Inferior parietal cortex (tissue), 1 donor: ENCODE results near the gene CAMK2B.
"Not testable (repeated sequence)": the region's sequence is repeated elsewhere in the genome, so short reads cannot be mapped to it uniquely, and the experiment has no call there.

Experiments used
- DNase-seq: peaks from one replicate; pipeline ENCODE4 v3.0.0-alpha.2; 2016; ENCODE audit errors: extremely low spot score

Gene CAMK2B

DNA sequence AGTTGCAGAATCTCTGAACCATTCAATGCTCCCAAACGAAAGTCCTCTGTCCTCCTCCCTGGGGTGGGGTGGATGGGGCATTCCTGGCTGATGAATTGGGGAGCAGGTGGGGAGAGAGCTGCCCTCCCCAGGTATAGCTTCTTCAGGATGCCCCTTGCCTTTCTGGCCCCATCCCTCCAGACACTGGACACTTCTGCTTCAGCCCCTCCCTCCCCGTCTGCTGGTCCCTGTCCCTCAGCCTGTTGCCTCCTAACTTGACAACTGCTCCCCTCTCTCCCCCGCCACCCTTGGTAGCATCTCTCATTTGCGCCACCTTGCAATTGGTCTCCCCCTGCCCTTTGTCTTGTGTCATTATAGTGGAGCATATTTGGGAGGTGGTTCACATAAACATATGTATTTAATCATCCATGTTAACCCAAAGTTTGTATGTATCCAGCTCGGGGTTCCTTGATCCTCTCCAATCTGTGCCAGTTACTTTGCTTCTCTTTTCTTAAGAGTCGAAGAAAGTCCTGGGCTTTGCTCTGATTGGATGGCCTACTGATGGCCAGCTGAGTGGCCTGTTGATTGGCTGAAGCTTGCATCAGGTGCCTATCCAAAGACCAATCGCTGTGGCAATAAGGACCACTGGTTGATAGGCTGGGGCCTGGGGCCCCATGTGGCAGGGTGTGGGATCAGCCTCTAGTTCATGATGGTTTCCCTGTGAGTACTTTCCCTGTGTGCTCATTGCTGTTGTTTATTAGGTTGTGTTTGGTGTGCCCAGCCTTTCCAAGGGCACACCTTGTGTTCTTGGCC is 132.2 kb downstream of the CAMK2B start:
- DNase-seq, result no peak

DNA sequence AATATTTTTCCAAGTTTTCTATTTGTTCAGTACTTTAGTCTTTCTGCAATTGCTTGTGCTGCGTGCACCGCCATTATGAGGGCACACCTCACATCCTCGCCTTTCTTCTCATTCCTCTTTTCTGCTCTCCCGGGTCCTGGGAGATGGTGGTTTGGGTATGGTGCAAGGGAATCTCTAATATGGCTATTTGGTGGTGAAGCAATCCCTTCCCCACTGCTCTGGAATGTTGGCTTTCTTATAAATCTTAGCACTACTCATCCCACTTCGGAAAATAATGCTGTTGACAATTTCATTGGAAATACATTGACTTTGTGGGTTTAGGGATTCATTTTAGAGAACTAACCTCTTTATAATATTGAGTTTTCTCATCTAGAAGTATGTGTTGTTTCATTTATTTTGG is 134.2 kb downstream of the CAMK2B start:
- no peak for DNase-seq

DNA sequence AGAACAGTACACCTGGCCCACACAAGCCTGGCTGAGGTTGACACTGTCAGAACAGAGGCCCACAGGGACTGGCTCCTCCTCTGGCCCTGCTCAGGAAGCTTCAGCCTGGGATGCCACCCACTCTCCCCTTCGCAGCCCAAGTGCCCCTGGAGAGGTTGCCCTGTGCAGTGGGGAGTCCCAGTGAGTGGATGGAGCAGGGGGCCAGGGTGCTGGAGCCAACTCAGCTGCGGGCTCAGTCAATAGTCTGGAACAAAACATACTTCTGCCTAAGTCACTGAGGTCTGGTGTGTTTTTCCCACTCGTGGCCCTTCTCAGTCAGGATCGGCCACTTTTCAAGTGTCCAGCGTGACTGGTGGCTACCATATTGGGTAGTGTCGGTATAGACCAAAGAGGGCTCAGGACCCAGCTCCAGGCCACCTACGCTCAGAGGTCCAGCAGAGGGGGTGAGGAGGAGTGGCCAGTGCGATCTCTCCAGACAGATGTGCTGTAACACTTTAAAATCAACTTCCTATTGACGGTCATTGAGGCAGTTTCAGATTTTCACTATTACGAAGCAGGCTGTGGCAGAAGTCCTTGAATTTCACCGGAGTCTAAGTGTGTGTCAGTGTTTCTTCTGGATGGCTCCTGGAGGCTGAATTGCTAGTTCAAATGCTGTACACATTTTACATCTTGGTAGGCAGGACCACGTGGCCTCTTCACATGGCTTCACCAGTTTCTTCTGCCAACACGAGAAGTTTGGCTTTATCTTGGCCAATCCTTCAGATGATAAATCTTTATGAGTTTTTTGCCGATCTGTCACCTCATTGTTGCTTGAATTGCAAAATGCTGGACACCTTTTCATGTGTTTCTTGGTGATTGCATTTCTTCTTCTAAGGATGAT is 135.2 kb downstream of the CAMK2B start:
- no peak for DNase-seq

DNA sequence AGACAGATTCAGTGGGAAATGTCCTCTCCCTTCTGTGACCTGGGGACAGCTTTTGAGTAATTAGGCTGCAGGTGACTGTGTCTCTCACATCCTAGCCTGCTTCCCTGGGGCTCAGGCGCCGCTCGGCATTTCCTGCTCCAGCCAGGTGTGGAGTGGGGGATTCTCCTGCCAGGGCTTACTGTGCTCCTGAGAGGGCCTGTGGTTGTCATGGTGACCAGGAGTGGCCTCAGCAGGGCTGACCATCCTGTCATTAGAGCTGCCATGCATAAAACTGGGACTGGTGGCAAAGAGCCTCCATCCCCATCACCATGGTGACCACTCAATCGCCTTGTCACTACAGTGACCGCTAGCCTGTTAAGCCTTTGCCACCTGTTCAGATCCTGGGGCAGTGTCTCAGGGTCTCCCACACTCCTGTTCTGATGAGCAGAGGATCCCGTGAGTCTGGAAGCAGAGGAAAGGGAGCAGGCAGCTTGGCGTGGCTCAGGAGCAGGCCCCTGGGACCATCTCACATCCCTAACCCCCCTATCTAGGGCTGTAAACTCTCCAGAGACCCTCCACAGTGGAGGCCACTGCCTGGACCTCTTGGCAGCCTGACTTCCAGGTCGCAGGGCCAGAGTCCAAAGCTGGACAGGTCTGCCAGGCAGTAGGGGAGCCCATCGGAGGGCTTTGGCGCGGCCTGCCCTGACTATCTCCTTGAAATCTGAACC is 136.0 kb downstream of the CAMK2B start, which contains the start of gene GCK:
Gene GCK, minus strand, starts transcription at position 154 of the 707 bp plus-strand sequence. CDS start 486 bp downstream, outside the sequence.
- DNase-seq, result no peak

DNA sequence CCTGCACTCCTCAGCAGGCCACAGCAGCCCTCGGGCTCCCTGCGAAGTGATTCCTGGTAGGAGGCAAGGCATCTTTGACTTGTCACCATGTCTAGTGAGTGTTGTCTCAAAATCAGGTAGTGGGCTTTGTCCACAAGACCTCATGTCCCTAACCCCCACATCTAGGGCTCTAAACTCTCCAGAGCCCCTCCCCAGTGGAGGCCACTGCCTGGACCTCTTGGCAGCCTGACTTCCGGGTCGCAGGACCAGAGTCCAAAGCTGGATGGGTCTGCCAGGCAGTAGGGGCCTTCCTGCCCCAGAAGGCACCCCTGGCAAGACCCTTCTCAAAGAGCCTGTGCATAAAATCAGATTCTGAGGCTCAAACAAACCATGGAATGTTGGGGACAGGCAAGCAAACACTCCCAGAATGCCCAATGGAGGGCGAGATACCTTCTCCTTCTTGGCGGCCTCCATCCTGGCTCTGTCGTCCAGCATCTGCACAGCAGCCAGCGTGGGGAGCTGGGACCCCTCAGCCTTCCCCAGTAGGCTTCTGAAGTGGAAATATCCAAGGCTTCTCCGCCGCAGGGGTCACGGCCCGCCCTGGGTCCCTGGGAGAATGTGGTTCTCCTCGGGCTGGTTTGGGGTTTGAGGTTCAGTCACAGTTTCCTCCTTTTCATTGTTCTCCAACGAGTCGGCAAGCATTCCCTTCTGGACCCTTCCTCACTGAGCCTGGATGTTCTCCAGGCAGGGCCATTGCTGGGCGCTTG is 136.7 kb downstream of the CAMK2B start:
- no peak for DNase-seq

DNA sequence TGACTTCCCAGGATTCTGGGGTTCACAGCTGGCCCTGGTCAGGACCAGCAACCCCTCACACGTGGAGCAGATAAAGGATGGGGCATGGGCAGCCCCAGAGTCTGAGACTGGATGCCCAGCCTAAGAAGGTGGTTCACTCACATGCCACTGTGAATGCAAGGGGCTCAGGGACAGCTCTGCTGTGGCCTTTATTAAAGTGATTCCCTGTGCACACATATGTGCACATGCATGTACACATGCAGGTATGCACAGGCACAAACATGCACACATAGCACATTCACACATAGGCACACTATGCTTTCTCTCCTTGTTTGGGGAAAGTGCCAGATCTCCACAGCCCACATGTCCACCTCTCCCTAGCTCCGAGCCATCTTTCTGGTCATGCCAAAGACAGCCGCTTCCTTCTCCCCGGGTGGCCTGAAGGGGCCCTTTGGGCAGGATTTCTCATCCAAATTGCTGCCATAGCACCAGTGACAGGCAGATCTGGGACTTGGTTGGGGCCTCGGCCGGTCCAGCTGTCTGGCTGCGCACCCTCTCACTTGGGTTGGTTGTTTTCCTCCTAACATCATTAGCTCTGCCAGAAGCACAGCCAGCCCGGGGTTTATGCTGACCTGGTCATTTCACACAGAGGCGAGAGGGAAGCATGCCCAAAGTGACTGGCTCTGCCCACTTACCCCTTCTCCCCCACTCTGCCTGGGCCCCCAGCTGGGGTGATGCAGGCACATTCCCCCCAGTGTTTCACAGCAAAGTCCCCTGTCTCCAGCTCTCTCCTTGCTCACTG is 137.6 kb downstream of the CAMK2B start:
- no peak for DNase-seq

DNA sequence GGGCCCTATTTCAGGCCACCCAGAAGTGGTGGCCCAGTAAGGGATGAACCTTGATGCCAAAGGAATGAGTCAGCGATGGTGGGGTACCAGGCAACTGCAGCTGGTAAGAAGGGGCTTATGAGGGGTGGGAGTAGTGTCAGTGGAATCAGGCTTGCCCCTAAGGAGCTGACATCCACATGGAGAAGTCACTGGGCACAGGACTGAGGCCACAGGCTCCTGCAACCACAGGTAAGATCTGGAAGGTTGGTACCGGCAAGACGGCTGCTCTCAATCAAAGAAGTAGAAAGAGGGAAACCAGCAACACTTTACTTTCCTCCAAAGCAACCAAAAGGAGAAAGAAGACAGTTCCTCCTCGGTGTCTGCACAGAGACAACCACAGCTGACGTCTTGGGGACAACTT is 138.7 kb downstream of the CAMK2B start:
- no peak for DNase-seq

DNA sequence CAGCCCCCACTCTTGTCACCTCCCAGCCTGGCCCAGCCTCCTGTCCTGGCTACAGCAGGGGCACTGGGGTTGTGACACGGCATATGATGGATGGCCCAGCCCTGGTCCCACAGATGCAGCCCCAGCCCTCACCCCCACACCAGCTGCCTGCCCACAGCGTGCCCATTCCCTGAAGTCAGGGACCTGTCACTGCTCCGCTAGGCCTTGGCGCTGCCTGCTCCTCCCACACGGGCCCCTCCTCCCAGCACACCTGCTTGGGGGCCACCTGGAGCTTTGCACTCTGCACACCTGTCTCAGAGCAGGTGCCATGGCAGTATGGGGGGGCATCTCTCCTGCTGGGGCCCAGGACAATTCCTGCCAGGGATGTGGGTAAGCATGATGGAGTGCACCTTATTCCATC is 139.7 kb downstream of the CAMK2B start:
- no peak for DNase-seq

DNA sequence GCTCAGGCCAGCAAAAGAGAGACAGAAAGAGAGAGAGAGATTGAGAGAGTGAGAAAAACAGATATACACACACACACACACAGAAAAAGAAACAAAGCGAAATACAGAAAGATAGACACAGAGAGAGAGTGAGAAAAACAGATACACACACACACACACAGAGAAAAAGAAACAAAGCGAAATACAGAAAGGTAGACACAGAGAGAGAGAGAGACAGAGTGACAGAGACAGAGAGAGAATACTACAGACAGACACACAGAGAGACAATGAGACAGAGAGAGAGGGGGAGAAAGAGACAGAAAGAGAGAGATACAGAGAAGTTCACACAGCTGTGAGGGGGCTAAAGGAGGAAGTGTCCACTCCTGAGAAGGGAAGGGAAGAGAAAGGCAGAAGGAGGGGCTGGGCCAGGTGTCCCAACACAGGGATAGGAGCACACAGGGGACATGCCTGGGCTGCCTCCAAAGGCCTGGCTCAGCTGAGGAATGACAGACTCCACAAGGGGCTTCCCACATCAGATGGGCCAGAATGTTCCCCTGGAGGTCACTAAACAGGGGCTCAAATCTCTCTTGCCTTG is 140.4 kb downstream of the CAMK2B start:
- no peak for DNase-seq

DNA sequence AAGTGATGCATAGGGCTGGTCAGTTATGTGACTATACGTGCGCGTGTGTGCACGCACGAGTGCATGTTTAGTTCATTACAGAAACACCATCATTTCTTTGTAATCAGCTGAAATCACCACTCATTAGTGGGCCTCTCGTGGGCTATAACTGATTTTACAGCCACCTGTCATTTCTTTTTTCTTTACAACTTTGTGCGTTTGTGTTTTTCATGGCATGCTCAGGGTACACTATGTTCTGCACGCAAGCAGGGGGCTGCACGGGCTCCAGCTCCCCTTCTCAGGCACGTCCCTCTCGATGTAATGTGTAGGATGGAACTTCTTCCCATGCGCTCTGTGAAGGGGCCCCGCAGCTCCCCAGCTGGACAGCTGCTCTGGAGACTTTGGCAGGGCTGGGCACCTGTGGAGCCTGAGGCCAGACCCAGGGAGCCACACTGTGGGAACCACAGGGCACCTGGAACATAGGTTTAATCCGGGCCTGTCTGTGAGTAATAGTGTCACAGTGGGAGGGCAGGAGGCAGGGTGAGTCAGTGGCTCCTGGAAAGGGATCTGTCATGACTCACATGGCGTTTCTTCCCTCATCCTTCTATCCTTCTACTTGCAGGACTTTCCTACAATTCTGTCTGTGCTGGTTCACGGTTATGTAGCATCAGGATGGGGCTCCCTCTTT is 141.1 kb downstream of the CAMK2B start:
- DNase-seq, result no peak

DNA sequence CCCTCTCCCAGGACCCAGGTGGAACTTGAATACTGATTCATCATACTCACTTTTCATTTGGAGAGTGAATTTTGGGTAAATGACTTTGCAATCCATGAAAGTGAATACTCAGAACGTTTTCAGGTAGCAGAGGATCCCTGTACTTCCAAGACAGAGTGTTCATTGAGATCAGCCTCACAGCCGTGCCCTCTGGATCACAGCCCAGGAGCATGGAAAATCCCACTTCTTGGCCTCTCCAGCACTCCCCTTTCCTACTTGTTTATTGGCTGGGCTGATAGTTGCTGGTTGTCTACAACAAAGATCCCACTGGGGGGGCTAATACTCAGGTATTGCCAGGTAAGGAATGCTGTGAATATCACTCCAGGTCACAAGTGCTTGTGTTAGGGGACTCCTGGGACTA is 142.0 kb downstream of the CAMK2B start:
- DNase-seq, result no peak

DNA sequence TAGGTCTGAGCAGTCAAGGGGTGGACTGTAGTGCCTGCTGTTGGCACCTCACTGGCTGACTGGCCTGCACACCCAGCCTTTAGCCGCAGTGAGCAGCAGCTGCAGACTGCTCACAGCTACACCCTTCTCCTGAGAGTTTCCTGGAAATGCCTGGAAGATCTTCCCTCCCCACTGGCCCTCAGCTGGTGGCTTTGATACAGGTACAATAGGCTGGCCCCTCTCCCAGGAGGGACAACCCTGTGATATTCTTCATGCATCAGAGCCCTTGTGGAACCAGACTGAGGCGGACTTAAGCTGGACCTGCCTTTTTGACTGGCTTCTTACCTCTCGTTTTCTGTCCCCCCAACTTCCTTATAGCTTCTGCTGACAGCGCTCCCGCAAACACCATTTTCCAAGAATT is 142.6 kb downstream of the CAMK2B start:
- no peak for DNase-seq

DNA sequence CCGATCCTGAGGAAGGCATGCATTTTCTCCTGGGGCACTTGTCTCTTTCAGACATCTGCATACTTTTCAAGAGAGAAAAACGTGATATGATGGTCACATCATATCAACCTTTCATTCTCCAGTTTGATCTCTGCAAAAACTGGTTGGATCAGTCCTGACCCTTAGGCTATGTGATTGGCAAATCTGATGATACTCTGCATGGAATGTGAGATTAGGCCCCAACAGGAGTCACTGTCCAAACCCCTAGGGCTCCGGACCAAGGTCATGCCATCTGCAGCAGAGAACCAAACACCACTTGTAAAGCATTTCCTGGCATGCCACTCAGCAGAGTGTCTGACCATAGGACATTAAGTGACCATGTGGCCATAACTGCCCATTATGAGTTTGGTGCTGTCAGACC is 144.8 kb downstream of the CAMK2B start:
- DNase-seq, result no peak

DNA sequence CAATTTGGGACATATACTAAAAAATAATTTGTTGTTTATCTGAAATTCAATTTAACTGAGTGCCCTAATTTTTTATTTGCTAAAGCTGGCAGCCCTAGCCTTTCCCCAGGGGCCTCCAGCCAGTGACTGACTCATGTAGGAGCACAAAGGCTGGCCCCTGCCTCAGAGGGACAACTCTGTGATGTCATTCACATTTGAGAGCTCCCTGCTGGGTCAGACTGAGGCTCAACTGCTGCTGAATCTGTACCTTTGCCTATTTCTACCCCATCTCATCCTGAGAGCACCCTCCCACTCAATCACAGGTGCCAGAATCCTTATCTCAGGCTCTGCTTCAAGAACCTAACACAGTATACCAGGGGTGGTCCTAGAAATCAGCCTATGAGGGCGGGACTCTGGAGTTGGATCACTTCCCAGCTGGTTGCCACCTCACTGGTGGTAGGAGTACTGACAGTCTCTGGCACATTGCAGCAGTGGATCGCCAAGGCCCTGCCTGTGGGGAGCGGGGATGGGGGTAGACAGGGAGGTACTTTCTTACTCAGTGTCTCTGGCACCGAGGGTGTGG is 147.7 kb downstream of the CAMK2B start:
- DNase-seq, result no peak

DNA sequence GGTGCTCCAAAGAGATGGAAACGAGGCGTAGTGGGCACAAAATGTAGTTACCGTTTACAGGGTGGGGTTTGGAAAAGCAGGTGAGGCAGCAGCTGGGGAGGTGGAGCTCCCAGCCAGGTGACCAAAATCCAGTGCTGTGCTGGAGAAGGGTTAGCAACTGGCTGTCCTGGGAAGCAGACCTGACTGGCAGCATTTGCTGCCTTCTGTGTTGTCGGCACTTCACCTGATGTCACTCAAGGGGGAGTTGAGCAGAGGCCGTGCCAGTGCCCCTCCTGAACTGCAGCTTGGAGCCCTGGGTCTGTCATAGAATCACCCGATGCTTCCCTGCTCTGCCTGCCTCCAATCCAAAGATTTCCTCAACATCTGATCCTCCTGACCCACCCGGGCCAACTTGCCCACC is 148.9 kb downstream of the CAMK2B start:
- no peak for DNase-seq

DNA sequence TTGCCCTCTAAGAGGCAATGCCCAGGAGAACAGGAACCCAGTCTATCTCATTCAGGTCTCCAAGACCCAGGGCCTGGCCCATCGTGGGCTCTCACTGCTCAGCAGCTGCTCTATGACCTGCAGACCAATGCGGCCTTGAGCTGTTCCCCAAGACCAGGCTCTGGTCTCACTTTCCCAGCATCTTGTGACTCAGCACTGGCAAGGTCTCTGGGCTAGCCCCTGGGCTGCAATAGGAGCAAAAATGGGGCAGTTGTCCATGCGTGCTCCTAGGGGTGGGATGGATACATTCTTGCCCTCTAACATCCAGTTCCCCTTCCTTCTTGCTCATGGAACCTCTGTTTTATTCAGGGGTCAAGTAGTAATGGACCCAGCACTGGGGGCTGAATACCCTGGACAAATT is 149.7 kb downstream of the CAMK2B start:
- DNase-seq, result no peak

DNA sequence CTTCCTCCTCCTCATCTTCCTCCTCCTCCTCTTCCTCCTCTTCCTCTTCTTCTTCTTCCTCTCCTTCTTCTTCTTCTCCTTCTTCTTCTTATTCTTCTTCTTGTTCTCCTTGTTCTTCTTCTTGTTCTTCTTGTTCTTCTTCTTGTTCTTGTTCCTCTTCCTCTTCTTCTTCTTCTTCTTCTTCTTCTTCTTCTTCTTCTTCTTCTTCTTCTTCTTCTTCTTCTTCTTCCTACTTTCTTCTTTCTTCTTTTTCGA is 150.8 kb downstream of the CAMK2B start:
- DNase-seq, result not testable (repeated sequence)

DNA sequence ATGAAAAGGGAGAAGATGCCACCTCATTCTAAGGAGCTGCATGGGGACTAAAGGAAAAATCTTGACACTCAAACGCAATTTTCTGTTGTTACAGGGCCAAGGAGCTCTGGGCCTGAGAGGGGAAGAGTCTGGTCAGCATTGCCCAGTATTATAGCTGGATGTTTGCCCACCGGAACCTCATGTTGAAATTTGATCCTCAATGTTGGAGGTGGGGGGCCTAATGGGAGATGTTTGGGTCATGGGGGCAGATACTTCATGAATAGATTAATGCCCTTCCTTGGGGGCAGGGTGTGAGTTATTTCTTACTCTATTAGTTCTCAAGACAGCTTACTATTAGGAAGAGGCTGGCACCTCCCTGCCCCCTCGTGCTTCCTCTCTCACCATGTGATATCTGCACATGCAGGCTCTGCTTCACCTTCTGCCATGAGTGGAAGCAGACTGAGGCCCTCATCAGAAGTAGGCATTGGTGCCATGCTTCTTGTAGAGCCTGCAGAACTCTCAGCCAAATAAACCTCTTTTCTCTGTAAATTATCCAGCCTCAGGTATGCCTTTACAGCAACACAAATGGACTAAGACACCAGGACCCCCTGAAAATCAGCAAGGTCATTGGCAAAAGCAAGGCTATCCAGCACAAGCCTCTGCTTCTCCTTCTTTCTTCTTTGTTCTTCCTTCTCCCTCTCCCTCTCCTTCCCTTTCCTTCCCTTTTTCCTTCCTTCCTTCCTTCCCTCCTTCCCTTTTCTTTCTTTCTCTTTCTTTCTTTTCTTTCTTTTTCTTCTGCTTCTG is 151.3 kb downstream of the CAMK2B start:
- no peak for DNase-seq

DNA sequence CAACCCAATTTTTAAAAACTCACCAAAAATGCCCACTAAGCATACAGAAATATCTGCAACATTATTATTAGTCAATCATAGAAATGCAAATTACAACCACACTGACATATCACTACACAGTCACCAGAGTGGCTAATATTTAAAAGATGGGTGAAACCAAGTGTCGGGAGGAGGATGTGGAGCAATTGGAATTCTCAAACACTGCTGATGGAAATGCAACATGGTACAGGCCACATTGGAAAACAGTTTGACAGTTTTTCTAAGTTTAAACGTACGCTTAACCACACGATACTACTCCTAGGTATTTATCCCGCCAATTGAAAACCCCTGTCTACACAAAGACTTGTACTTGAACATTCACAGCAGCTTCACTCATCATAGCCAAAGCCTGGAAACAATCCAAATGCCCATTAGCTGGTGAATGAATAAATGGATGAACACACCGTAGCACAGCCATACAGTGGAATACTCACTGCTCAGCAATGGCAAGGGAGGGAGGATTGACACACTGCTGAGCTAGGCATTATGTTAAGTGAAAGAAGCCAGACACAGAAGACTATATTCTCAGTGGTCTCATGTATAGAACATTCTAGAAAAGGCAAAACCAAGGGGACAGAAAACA is 152.5 kb downstream of the CAMK2B start:
- no peak for DNase-seq
